HepG2 (cell line): Measurements from ENCODE around the gene RAET1L. TPM values are rescaled to one million over a fixed set of nuclear protein-coding genes. Genes with fewer than 3 reads are reported as not detected.

Experiments
- CCAR2 ChIP-seq: fragments of 200-400 bp; formaldehyde crosslinking; optimal IDR thresholded peaks from 2 replicates; pipeline ENCODE3; 2018; ENCODE audit warnings: low read depth, mild to moderate bottlenecking, low read length, moderate library complexity
- DPF2 ChIP-seq: sonication (generic); formaldehyde crosslinking; IDR thresholded peaks from 2 replicates; pipeline ENCODE4 v1.4.0; 2020; ENCODE audit warnings: mild to moderate bottlenecking, low read depth, missing genetic modification reagents, borderline replicate concordance
- KLF12 ChIP-seq: sonication (generic); formaldehyde crosslinking; IDR thresholded peaks from 2 replicates; pipeline ENCODE4 v1.4.0; 2020; ENCODE audit warnings: missing genetic modification reagents, borderline replicate concordance
- MEIS1 ChIP-seq: sonication (generic); formaldehyde crosslinking; IDR thresholded peaks from 2 replicates; pipeline ENCODE4 v1.9.0; 2021; ENCODE audit warnings: mild to moderate bottlenecking, missing genetic modification reagents, moderate library complexity, borderline replicate concordance
- MXI1 ChIP-seq: IDR thresholded peaks from 3 replicates; pipeline ENCODE4 v1.6.1; 2012; ENCODE audit warnings: low read depth, low read length, inconsistent platforms, borderline replicate concordance
- PITX1 ChIP-seq: sonication (generic); formaldehyde crosslinking; IDR thresholded peaks from 2 replicates; pipeline ENCODE4 v1.5.1; 2020; ENCODE audit warnings: mild to moderate bottlenecking, missing genetic modification reagents
- POGZ ChIP-seq: sonication (generic); formaldehyde crosslinking; IDR thresholded peaks from 2 replicates; pipeline ENCODE4 v1.4.0; 2020; ENCODE audit warnings: mild to moderate bottlenecking, missing genetic modification reagents
- ZNF615 ChIP-seq: sonication (generic); formaldehyde crosslinking; IDR thresholded peaks from 2 replicates; pipeline ENCODE4 v1.5.0; 2020; ENCODE audit warnings: mild to moderate bottlenecking, missing genetic modification reagents, borderline replicate concordance
- ZNF891 ChIP-seq: sonication (generic); formaldehyde crosslinking; IDR thresholded peaks from 2 replicates; pipeline ENCODE4 v1.5.0; 2020; ENCODE audit warnings: mild to moderate bottlenecking, missing genetic modification reagents
- polyA plus RNA-seq, 8 experiments: library from polyadenylated mRNA; depleted of rRNA in 3 of 8; stranded (reverse) in 7 of 8; unstranded in 1 of 8; fragments of >200 nt; fragmentation: Illumina TruSeq in 4 of 8; extraction: Trizol in 4 of 8; gene quantifications; 2 replicates each; pipeline versions ENCODE4 v1.2.1 to v1.2.3, GENCODE V29; 2011 to 2016; ENCODE audit warnings: low read depth in 4 of 8, missing spikeins in 1 of 8, mixed read lengths in 1 of 8; ENCODE audit not compliant: insufficient read depth in 1 of 8
- total RNA-seq, 5 experiments: library from RNA; depleted of rRNA; stranded (reverse); fragments of >200 nt; fragmentation: Illumina TruSeq; extraction: Trizol; gene quantifications; 2 replicates each; pipeline ENCODE4 v1.2.3, GENCODE V29; 2016; ENCODE audit warnings: low read depth in 1 of 5
- TF ChIP-seq, protein P1 (sequence below): IDR thresholded peaks from 2 replicates; pipeline ENCODE4 v1.6.1; 2016; ENCODE audit warnings: low read depth, control low read depth
- TF ChIP-seq, protein P2 (sequence below): sonication (generic); formaldehyde crosslinking; IDR thresholded peaks from 2 replicates; pipeline ENCODE4 v1.9.0; 2021; ENCODE audit warnings: mild to moderate bottlenecking, missing genetic modification reagents

RAET1L gene
- total and polyA plus RNA-seq, 2 of the 13 experiments (the other 11 are each of a cell fraction or from before 2014, with no cell fraction given) = not detected

DNA sequence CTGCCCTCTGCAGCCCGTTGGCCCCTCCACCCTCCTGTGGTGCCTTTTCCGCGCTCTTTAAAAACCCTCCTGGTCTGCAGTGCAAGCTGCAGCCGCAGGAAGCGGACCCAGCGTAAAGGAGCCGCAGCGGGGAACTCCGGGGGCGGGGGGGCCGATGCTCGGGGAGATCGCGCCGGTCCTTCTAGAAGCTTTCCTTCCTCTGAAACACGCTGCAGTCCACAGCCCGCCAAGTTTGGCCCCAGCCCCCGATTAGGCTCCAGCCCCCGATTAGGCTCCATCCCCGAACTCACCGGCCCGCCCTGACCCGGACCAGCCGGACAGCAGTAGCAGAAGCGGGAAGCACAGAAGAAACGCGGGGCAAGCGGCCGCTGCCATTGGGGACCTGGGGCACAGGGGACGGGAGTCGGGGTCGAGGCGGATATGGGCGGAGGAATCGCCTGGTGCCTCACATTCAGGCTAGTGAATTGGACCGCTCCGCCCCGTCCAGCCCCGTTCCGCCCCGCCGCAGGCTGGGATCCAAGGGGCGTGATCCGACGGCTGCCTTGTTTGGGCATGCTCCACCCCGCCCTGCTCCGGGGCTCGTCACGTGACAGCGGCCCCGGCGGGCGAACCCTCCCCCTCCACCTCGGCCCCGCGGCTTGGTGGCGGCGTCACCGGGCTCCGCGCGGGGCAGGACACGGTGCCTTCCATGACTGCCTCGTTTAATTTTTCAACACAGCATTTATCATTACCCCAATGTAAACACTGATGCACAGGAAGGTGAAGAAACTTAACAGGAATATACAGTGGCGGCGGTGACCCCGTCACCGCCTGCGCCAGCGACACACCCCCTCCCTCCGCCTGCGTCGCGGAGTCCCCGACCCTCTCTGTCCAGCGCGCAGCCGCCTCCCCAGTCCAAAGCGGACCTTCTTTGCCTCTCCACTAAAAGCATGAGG lies 20.3 kb downstream of the RAET1L start (continued):
- no peak for TF ChIP-seq MXI1
- TF ChIP-seq, protein P1, sequence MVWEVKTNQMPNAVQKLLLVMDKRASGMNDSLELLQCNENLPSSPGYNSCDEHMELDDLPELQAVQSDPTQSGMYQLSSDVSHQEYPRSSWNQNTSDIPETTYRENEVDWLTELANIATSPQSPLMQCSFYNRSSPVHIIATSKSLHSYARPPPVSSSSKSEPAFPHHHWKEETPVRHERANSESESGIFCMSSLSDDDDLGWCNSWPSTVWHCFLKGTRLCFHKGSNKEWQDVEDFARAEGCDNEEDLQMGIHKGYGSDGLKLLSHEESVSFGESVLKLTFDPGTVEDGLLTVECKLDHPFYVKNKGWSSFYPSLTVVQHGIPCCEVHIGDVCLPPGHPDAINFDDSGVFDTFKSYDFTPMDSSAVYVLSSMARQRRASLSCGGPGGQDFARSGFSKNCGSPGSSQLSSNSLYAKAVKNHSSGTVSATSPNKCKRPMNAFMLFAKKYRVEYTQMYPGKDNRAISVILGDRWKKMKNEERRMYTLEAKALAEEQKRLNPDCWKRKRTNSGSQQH = no peak
- peak; percentile 69; the same call in 1 of the 2 replicates for TF ChIP-seq KLF12 (CRISPR knock-in tag)
- peak; percentile 91 for TF ChIP-seq POGZ
- TF ChIP-seq DPF2 = no peak
- no peak for TF ChIP-seq ZNF615
- TF ChIP-seq MEIS1 (CRISPR knock-in tag) = no peak; the same call in 1 of the 2 replicates
- TF ChIP-seq, protein P2, sequence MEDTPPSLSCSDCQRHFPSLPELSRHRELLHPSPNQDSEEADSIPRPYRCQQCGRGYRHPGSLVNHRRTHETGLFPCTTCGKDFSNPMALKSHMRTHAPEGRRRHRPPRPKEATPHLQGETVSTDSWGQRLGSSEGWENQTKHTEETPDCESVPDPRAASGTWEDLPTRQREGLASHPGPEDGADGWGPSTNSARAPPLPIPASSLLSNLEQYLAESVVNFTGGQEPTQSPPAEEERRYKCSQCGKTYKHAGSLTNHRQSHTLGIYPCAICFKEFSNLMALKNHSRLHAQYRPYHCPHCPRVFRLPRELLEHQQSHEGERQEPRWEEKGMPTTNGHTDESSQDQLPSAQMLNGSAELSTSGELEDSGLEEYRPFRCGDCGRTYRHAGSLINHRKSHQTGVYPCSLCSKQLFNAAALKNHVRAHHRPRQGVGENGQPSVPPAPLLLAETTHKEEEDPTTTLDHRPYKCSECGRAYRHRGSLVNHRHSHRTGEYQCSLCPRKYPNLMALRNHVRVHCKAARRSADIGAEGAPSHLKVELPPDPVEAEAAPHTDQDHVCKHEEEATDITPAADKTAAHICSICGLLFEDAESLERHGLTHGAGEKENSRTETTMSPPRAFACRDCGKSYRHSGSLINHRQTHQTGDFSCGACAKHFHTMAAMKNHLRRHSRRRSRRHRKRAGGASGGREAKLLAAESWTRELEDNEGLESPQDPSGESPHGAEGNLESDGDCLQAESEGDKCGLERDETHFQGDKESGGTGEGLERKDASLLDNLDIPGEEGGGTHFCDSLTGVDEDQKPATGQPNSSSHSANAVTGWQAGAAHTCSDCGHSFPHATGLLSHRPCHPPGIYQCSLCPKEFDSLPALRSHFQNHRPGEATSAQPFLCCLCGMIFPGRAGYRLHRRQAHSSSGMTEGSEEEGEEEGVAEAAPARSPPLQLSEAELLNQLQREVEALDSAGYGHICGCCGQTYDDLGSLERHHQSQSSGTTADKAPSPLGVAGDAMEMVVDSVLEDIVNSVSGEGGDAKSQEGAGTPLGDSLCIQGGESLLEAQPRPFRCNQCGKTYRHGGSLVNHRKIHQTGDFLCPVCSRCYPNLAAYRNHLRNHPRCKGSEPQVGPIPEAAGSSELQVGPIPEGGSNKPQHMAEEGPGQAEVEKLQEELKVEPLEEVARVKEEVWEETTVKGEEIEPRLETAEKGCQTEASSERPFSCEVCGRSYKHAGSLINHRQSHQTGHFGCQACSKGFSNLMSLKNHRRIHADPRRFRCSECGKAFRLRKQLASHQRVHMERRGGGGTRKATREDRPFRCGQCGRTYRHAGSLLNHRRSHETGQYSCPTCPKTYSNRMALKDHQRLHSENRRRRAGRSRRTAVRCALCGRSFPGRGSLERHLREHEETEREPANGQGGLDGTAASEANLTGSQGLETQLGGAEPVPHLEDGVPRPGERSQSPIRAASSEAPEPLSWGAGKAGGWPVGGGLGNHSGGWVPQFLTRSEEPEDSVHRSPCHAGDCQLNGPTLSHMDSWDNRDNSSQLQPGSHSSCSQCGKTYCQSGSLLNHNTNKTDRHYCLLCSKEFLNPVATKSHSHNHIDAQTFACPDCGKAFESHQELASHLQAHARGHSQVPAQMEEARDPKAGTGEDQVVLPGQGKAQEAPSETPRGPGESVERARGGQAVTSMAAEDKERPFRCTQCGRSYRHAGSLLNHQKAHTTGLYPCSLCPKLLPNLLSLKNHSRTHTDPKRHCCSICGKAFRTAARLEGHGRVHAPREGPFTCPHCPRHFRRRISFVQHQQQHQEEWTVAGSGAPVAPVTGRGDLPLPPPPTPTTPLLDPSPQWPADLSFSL (CRISPR knock-in tag) = no peak
- peak; percentile 26; the same call in 1 of the 2 replicates for TF ChIP-seq PITX1
- TF ChIP-seq CCAR2 = no peak
- peak; percentile 19; the same call in 1 of the 2 replicates for TF ChIP-seq ZNF891
